A375 (cell line): ENCODE data around the gene MX2. TPM values are rescaled to one million over a fixed set of nuclear protein-coding genes. Genes with fewer than 3 reads are reported as not detected.

Source experiments
- total RNA-seq: library from RNA; depleted of rRNA; stranded (reverse); fragments of >200 nt; shearing (Covaris generic); gene quantifications from 2 replicates; pipeline ENCODE4 v1.2.3, GENCODE V29; 2014; rRNA removed

Gene MX2
- 58.7 and 63.4 TPM in 2 replicates for total RNA-seq

GRCh38 chr21:41361786-41362604 is at the start of gene MX2:
MX2 (plus strand) TSS chr21:41362027; CDS start chr21:41376907, 14,880 bp downstream.

GRCh38 chr21:41316200-41317062 is 45.4 kb upstream of the MX2 start, which contains the start of gene FAM3B:
FAM3B (plus strand) TSS chr21:41316801; CDS start chr21:41316880, 79 bp downstream.

GRCh38 chr21:41425954-41426675 is 64.3 kb downstream of the MX2 start, which contains the start of gene MX1:
MX1 (plus strand) TSS chr21:41426239; CDS start chr21:41432071, 5,832 bp downstream.

Other genes starting within 250 kb of the MX2 start
- gene BACE2, start 193.9 kb upstream of the MX2 start, total RNA-seq: 64.2 and 65.8 TPM in 2 replicates
- gene FAM3B, start 45.2 kb upstream of the MX2 start, total RNA-seq: 0.16 and 0.26 TPM in 2 replicates
- 7.3 and 7.7 TPM in 2 replicates for gene MX1, start 64.2 kb downstream of the MX2 start, total RNA-seq
- 0.13 and 0.19 TPM in 2 replicates for gene TMPRSS2, start 146.1 kb downstream of the MX2 start, total RNA-seq